ENCODE data around the gene ZNF638. TPM values are rescaled to one million over a fixed set of nuclear protein-coding genes. Genes with fewer than 3 reads are reported as not detected.

The ZNF638 gene
- total and polyA plus RNA-seq, 10 of the 15 experiments (the other 5 are each of a cell fraction or from before 2014, with no cell fraction given) = 37.6 to 133 (median 64.5) TPM

DNA sequence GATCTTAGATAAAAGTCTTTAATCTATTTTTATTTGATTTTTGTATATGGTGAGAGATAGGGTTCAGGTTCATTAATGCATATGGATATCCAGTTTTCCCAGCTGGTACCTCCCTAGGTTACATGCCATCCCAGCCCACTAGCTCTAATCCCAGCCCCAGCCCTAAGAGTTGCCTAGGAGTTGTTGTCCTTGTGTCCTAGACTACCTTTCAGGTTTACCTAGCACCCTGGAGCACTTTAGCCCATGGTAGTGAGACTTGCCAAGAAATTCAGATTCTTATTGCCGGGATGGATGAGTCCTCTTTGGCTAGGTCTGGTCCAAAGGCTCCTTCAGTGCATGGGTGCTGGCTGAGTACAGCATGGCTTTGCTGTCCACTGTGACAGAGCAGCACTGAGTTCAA, 40.5 kb downstream of the ZNF638 start:
- no TSS peak for BruUV-seq (replicated peaks)
- Histone ChIP-seq H3K9me3 (replicated peaks; ENCODE audit: control insufficient read depth, insufficient read depth, low read length) (no peaks in the 10 kb centered on the region), H3K36me3 (ENCODE audit: control insufficient read depth in 2 of 2, insufficient read depth in 2 of 2, low read length in 1 of 2) (peaks cover 2 to 22% of the 10 kb centered on the region in 2 experiments), H3K4me3 (no peak overlapping the region), H3K27ac (ENCODE audit: control insufficient read depth, insufficient read depth) (no peak overlapping the region), H3K4me2 (ENCODE audit: control insufficient read depth, insufficient read depth) (no peak overlapping the region), H3K9ac (ENCODE audit: control insufficient read depth, insufficient read depth, low read length) (no peak overlapping the region), H4K20me1 (ENCODE audit: control insufficient read depth, insufficient read depth) (no peaks in the 10 kb centered on the region), H2AFZ (ENCODE audit: control insufficient read depth, low read depth, low read length) (no peak overlapping the region), H3K79me2 (ENCODE audit: control insufficient read depth, insufficient read depth, low read length) (no peaks in the 10 kb centered on the region), H3K27me3 (replicated peaks in 1 of 2; ENCODE audit: control insufficient read depth in 2 of 2, insufficient read depth in 2 of 2, low read length in 1 of 2) (no peaks in the 10 kb centered on the region), H3K4me1 (ENCODE audit: control insufficient read depth, insufficient read depth, low read length) (no peaks in the 10 kb centered on the region)
- SMC1A ChIA-PET (ENCODE audit: uncharacterized antibody, unreplicated experiment) = no interaction called here
- FAIRE-seq = no peak
- POLR2A ChIA-PET = no interaction called here
- in situ Hi-C loops (cut with MboI) = no loop called here
- no peak for DNase-seq (ENCODE audit: low read depth, low spot score)
- no peak for ATAC-seq
- TF ChIP-seq NR2C1 (IDR thresholded peaks at IDR 0.05) (no peak), MYB (IDR thresholded peaks at IDR 0.05; ENCODE audit: borderline replicate concordance, low read depth, low read length) (no peak), KLF5 (IDR thresholded peaks at IDR 0.05; ENCODE audit: partially characterized antibody) (no peak), FOXM1 (IDR thresholded peaks at IDR 0.05; ENCODE audit: low read depth, low read length) (no peak), POU2F2 (IDR thresholded peaks at IDR 0.05; ENCODE audit: borderline replicate concordance, low read depth, low read length) (no peak), NFXL1 (IDR thresholded peaks at IDR 0.05; ENCODE audit: borderline replicate concordance) (no peak), ZNF207 (IDR thresholded peaks at IDR 0.05; ENCODE audit: borderline replicate concordance) (no peak), PAX8 (IDR thresholded peaks at IDR 0.05) (no peak), SUPT20H (IDR thresholded peaks at IDR 0.05; ENCODE audit: borderline replicate concordance, control insufficient read depth, low read depth, low read length) (no peak), NBN (IDR thresholded peaks at IDR 0.05) (no peak), PAX5 (IDR thresholded peaks at IDR 0.05; ENCODE audit: borderline replicate concordance, low read depth, low read length) (no peak)
- TF ChIP-seq, protein P1, sequence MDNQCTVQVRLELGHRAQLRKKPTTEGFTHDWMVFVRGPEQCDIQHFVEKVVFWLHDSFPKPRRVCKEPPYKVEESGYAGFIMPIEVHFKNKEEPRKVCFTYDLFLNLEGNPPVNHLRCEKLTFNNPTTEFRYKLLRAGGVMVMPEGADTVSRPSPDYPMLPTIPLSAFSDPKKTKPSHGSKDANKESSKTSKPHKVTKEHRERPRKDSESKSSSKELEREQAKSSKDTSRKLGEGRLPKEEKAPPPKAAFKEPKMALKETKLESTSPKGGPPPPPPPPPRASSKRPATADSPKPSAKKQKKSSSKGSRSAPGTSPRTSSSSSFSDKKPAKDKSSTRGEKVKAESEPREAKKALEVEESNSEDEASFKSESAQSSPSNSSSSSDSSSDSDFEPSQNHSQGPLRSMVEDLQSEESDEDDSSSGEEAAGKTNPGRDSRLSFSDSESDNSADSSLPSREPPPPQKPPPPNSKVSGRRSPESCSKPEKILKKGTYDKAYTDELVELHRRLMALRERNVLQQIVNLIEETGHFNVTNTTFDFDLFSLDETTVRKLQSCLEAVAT (IDR thresholded peaks at IDR 0.05) = no peak
- TF ChIP-seq, protein P2, sequence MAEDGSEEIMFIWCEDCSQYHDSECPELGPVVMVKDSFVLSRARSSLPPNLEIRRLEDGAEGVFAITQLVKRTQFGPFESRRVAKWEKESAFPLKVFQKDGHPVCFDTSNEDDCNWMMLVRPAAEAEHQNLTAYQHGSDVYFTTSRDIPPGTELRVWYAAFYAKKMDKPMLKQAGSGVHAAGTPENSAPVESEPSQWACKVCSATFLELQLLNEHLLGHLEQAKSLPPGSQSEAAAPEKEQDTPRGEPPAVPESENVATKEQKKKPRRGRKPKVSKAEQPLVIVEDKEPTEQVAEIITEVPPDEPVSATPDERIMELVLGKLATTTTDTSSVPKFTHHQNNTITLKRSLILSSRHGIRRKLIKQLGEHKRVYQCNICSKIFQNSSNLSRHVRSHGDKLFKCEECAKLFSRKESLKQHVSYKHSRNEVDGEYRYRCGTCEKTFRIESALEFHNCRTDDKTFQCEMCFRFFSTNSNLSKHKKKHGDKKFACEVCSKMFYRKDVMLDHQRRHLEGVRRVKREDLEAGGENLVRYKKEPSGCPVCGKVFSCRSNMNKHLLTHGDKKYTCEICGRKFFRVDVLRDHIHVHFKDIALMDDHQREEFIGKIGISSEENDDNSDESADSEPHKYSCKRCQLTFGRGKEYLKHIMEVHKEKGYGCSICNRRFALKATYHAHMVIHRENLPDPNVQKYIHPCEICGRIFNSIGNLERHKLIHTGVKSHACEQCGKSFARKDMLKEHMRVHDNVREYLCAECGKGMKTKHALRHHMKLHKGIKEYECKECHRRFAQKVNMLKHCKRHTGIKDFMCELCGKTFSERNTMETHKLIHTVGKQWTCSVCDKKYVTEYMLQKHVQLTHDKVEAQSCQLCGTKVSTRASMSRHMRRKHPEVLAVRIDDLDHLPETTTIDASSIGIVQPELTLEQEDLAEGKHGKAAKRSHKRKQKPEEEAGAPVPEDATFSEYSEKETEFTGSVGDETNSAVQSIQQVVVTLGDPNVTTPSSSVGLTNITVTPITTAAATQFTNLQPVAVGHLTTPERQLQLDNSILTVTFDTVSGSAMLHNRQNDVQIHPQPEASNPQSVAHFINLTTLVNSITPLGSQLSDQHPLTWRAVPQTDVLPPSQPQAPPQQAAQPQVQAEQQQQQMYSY (CRISPR knock-in tag; IDR thresholded peaks at IDR 0.05) = no peak
- 100% methylated on average over 1 of the region's 1 CpG for WGBS (ENCODE audit: insufficient coverage, insufficient replicate concordance, low lambda C conversion rate, missing lambda C conversion rate)
- intact Hi-C loops (cut with micrococcal nuclease; ENCODE audit: unreplicated experiment) = no loop called here
- CTCF ChIA-PET = interaction anchor here (0.9 kb wide), 1 partner anchor 24 kb away, joined by 3 read pairs; no protein-coding TSS in a partner anchor
- RAD21 ChIA-PET (ENCODE audit: unreplicated experiment) = no interaction called here

All from GM12878 (cell line).